ENCODE measurements around the gene SYT17. TPM values are rescaled to one million over a fixed set of nuclear protein-coding genes. Genes with fewer than 3 reads are reported as not detected.

Gene SYT17
- total RNA-seq, 6 experiments from 2014 or later: not detected

DNA sequence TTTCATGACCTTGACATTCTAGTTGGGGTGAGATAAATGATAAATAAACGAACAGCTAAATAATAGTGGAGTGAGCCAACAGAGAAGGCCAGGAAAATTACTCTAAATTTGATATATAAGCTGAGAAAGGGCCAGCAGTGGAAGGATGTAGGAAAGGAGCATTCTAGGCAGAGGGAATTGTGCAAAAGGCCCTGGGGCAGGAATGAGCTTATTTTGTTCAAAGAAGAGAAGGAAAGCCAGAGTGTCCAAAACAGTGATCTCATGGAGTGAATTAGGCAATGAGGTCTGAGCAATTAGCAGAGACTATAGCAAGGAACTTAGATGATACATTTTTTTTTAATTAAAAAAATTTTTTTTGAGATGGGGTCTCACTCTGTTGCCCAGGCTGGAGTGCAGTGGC lies 74.1 kb downstream of the SYT17 start:
- no peak overlapping the region for H3K27ac Mint-ChIP-seq
- H3K9me3 Mint-ChIP-seq: peaks cover 16% of the 10 kb centered on the region
- TF ChIP-seq, protein P1, sequence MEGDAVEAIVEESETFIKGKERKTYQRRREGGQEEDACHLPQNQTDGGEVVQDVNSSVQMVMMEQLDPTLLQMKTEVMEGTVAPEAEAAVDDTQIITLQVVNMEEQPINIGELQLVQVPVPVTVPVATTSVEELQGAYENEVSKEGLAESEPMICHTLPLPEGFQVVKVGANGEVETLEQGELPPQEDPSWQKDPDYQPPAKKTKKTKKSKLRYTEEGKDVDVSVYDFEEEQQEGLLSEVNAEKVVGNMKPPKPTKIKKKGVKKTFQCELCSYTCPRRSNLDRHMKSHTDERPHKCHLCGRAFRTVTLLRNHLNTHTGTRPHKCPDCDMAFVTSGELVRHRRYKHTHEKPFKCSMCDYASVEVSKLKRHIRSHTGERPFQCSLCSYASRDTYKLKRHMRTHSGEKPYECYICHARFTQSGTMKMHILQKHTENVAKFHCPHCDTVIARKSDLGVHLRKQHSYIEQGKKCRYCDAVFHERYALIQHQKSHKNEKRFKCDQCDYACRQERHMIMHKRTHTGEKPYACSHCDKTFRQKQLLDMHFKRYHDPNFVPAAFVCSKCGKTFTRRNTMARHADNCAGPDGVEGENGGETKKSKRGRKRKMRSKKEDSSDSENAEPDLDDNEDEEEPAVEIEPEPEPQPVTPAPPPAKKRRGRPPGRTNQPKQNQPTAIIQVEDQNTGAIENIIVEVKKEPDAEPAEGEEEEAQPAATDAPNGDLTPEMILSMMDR (IDR thresholded peaks at IDR 0.05): no peak
- no peaks in the 10 kb centered on the region for H3K36me3 Mint-ChIP-seq (ENCODE audit: low read depth)
- no peak overlapping the region for H3K4me3 Mint-ChIP-seq
- no peak for DNase-seq
- no peaks in the 10 kb centered on the region for H3K4me1 Mint-ChIP-seq (ENCODE audit: low read depth)
- H3K27me3 Mint-ChIP-seq (ENCODE audit: insufficient read depth): peaks cover 7% of the 10 kb centered on the region

DNA sequence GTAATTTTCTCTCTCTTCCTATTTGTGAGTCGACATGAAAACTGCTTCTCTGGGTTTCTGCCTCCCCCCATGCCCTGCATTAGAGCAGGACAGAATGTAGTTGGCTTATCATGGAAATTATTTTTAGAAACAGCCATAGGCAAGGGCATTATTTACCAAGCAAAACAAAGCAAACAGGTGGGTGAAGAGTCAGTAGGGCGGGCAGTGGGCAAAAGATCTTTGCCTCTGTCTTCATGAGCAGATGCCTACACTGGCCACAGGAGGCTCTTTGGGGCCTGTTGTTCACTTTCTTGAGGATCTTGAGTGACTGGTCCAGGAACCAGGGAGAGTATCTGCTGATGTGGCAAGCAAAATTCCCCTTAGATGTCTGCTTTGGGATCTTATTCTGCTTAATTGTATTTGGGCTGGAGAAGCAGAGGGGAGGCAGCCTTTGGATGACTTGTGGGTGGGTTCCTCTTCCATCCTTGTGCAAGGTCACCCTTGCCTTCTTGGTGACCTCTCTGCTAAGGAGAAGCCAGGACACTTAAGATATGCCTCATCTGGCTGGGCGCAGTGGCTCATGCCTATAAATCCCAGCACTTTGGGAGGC lies 75.0 kb downstream of the SYT17 start:
- Mint-ChIP-seq H3K4me3 (no peak overlapping the region), H3K27me3 (ENCODE audit: insufficient read depth) (peaks cover 9% of the 10 kb centered on the region), H3K4me1 (ENCODE audit: low read depth) (no peaks in the 10 kb centered on the region), H3K9me3 (peaks cover 16% of the 10 kb centered on the region), H3K36me3 (ENCODE audit: low read depth) (no peaks in the 10 kb centered on the region), H3K27ac (no peak overlapping the region)
- TF ChIP-seq, protein P1 (IDR thresholded peaks at IDR 0.05): no peak
- no peak for DNase-seq

DNA sequence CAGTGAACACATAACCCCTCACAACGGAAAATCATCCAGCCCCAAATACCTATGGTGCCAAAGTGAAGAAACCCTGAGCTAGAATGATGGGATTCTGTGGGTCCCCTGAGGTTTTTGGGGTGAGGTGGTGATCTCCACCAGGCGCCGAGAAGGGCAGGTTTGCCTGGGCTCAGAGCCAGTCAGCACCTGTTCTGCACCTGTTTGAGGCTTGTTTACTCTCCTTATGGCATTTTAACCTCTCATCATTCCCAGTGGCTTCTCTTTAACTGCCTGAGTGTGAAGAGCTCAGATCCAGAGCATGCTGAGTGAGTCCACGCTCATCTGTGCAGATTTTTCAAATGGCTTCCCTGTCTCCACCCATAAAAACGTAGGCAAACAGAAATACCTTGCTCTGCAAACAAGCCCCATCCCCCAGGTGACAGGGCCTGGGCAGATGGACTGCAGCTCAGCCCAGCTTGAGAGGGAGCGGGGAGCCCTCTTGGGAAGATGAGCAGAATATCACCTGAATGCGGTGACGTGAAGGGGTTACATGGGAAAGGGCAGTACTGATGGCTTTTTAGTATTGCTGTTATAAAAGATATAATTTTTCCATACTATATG lies 77.4 kb downstream of the SYT17 start:
- Mint-ChIP-seq H3K27ac (no peak overlapping the region), H3K36me3 (ENCODE audit: low read depth) (no peaks in the 10 kb centered on the region), H3K9me3 (peaks cover 5% of the 10 kb centered on the region), H3K27me3 (ENCODE audit: insufficient read depth) (peaks cover 9% of the 10 kb centered on the region), H3K4me3 (no peak overlapping the region), H3K4me1 (ENCODE audit: low read depth) (no peaks in the 10 kb centered on the region)
- TF ChIP-seq, protein P1 (IDR thresholded peaks at IDR 0.05): no peak
- no peak for DNase-seq

DNA sequence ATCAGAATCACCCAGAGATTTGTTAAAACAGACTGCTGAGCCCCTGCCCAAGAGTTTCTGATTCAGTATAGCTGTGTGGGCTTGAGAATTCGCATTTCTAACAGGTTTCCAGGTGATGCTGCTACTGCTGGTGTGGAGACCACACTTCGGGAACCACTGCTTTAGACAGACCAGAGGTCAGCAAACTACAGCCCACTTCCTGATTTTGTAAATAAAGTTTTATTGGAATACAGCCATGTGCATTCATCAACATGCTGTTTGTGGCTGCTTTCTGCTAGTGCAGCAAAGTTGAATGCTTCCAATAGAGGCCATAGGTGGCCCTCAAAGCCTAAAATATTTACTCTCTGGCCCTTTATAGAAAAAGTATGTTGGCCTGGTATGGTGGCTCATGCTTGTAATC lies 84.9 kb downstream of the SYT17 start:
- TF ChIP-seq, protein P1 (IDR thresholded peaks at IDR 0.05): no peak
- Mint-ChIP-seq H3K9me3 (no peaks in the 10 kb centered on the region; the same call in 1 of the 2 replicates), H3K27ac (no peak overlapping the region), H3K4me1 (ENCODE audit: low read depth) (no peaks in the 10 kb centered on the region), H3K4me3 (no peak overlapping the region), H3K36me3 (ENCODE audit: low read depth) (no peaks in the 10 kb centered on the region), H3K27me3 (ENCODE audit: insufficient read depth) (peaks cover 3% of the 10 kb centered on the region; the same call in 1 of the 2 replicates)
- DNase-seq: no peak

DNA sequence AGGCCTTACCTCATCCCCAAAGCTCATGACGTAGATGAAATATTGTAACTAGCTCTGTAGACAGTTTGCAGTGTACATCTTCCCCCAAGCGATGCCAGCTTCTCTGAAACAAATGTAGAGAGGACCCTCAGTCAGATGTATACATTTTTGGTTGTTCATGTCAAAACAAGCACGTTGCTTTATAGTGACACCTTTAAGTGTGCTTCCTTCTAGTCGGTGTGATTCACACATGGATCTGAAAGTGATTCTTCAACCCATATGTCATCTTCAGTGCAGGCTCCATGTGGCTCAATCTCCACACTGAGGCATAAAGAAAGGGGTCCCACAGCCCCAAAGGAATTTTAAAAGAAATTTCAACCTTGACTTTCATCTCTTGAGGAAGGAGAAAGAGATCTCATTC lies 86.6 kb downstream of the SYT17 start:
- Mint-ChIP-seq H3K4me3 (no peak overlapping the region), H3K27me3 (ENCODE audit: insufficient read depth) (peaks cover 3% of the 10 kb centered on the region; the same call in 1 of the 2 replicates), H3K36me3 (ENCODE audit: low read depth) (no peaks in the 10 kb centered on the region), H3K4me1 (ENCODE audit: low read depth) (no peaks in the 10 kb centered on the region), H3K9me3 (no peaks in the 10 kb centered on the region), H3K27ac (no peak overlapping the region)
- TF ChIP-seq, protein P1 (IDR thresholded peaks at IDR 0.05): no peak
- no peak for DNase-seq
